Islet of Langerhans (tissue), 1 donor: ENCODE data around the gene EGLN2.
"Not testable (repeated sequence)": the region's sequence is repeated elsewhere in the genome, so short reads cannot be mapped to it uniquely, and the experiment has no call there.

Source experiments
- FAIRE-seq: peaks from one replicate; lab custom pipeline; 2011; peaks lifted over from hg19 to GRCh38; lab: Jason Lieb, UNC

Gene EGLN2

DNA sequence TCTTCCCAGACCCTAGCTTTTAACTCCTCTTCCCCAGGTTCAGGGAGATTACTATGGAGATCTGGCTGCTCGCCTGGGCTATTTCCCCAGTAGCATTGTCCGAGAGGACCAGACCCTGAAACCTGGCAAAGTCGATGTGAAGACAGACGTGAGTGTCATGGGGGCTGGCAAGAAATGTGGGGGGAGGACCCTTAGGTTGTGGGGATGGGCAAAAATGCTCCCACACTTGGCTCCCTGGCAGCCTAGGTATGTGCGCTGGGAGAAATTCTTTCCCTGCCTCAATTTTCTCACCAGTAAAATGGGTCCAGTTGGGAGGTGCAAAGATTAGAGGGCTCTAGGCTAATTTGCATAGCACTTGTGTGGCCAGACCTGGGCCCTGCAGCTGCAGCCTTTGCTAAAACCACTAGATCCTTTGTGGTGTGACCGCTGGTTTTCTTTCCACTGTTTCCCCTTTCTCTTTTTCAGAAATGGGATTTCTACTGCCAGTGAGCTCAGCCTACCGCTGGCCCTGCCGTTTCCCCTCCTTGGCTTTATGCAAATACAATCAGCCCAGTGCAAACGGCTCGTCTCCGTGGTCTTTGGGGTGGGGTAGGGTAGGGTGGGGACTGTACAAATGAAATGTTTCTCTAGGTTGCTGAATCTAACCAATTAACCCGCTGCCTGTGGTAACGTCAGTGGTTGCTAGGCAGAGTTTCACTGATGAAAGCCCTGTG is 21.9 kb upstream of the EGLN2 start:
- no peak for FAIRE-seq

DNA sequence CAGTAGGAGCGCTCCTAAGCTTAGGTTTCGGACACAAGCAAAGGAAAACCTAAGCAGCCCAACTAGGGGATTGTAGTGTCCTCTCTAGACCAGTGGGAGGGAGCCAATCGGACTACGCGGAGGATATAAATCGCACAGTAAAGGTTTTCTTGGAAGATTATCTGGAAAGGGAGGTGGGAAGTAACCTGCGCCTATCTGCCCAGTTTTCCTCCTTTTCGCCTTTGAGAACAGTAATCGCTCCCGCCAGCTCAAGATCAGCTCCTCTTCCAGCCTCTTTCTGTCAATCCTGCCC is 21.4 kb upstream of the EGLN2 start:
- no peak for FAIRE-seq

DNA sequence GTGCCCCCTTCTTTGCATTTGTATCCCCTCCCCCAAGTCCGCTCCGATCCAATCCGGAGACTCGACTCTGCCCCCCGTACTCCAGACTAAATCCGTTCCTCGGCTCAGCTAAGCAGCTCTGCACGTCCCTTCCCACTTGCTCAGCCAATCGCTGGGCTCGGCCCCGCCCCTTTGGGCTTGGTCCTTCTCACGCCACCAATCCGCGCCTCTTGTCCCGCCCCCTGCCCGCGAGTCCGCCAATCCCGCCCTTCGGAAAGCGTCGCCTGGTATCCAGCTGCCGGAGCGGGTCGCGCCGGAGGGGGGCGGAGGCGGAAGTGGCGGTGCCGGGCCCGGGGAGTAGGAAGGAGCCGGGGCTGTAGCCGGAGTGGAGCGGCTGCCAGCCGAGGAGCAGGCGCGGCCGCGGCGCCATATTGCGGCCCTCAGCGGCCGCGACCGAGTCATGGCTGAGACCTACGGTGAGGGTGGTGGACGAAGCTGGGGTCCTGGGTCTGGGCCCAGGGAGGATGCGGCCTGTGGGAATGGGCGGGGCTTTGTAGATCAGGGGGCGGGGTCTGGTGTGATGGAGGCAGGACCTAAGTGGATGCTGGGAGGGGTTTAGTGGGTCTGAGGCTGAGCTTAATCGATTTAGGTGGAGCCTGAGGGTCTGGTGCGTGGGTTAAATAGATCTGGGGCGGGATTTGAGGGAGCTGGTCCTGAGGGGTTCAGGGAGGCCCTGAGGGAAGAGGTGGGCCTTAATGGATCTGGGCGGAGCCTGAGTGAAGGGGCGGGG is 20.9 kb upstream of the EGLN2 start, which contains the start of gene RAB4B:
Gene RAB4B (plus strand): TSS at position 311 of the 769 bp plus-strand sequence. CDS start 129 bp downstream, at position 440.
- FAIRE-seq = no peak

- FAIRE-seq = no peak
Observed at GRCh38 chr19:40778706-40779284, 20.2 kb upstream of the EGLN2 start.

DNA sequence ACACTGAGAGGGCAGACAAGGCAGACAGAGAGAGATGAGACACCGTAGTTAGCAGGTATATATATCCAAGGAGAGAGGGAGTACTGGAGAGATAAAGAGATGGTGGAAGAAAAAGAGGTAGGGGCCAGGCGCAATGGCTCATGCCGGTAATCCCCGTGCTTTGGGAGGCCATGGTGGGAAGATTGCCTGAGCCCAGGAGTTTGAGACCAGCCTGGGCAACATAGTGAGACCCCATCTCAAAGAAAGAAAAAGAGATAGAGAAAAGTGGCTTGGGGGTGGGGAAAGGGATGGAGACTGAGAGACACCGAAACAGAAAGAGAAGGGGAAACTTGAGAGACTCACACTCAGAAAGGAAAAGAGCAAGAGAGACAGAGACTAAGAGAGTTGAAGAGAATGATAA is 18.4 kb upstream of the EGLN2 start:
- no peak for FAIRE-seq

GRCh38 chr19:40781140-40781539 is 17.9 kb upstream of the EGLN2 start:
- no peak for FAIRE-seq

DNA sequence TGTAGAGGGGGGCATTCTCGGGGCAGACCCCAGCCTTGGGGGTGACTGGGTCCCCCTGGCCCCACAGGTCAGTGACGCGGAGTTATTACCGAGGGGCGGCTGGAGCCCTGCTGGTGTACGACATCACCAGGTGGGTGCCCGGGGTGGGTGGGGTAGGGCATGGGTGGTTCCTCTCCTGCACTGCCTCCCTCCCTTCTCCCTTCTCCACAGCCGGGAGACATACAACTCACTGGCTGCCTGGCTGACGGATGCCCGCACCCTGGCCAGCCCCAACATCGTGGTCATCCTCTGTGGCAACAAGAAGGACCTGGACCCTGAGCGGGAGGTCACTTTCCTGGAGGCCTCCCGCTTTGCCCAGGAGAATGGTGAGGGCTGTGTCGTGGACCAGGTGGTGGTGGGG is 15.3 kb upstream of the EGLN2 start:
- no peak for FAIRE-seq

GRCh38 chr19:40784146-40784545 is 14.8 kb upstream of the EGLN2 start:
- not testable (repeated sequence) for FAIRE-seq

DNA sequence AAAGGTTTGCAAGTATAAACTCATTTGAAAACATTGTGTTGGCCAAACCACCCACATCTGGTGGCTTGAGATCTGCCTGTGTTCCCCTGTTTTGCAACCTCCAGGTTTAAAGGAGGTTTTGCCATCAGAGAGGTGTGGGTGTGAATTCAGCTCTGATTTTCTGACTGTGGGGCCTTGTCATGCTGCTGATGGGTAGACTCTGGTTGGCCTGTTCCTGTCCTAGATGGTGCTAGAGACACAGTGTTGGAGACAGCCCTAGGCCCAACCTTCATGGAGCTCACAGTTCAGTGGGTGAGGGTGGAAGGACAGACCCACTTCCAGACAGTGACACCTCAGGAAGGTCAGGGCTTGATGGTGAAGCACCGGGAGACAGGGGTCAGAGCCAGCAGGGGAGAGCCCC is 13.5 kb upstream of the EGLN2 start:
- no peak for FAIRE-seq

- no peak for FAIRE-seq
Observed at GRCh38 chr19:40786060-40787037, 12.6 kb upstream of the EGLN2 start.

GRCh38 chr19:40791349-40791748 is 7.6 kb upstream of the EGLN2 start:
- FAIRE-seq = no peak

DNA sequence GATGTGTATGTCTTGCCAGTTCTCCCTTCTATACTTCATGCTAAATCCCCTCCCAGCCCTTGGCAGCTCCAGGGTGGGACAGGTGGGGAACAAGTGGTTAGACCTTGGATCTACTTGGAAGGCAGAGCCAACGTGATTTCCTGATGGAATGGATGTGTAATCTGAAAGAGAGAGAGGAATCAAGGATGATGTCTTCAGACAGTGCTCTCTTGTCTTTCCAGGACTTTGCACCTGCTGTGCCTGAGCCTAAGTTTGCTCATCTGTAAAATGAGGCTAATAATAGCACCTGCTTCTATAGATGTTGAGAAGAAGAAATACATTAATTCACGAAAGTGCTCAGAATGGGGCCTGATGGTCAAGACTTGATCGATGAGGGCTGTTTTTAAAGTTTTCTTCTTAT is 7.0 kb upstream of the EGLN2 start:
- FAIRE-seq = no peak

DNA sequence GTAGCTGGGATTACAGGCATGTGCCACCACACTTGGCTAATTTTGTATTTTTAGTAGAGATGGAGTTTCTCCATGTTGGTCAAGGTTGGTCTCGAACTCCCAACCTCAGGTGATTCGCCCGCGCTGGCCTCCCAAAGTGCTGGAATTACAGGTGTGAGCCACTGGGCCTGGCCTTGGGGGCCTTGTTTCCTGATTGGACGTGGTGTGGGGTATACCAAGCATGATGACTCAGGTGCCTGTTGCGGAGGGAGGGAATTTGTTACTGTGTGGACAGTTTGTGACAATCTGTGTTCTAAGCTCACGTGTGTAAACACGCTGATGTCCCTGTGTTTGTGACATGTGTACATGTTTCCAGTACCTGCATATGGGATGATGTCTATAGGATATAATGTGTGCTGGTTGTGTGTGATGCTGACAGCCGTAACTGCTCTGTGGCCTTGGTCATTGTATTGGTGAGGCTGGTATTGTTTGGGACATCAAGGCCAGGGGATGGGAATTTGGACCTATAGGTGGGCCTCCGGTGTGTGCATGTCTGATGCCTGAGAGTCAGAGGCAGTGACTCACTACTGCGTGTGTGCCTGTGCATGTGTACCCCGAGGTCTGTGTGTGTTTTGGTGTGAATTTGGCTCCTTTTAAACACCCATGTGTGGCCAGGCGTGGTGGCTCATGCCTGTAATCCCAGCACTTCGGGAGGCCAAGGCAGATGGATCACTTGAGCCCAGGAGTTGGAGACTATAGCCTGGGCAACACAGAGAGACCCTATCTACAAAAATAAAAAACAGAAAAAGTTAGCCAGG is 1.6 kb upstream of the EGLN2 start:
- no peak for FAIRE-seq

- FAIRE-seq = no peak
Observed at GRCh38 chr19:40797963-40798682, 868 bp upstream of the EGLN2 start.

GRCh38 chr19:40799558-40800338 is 757 bp downstream of the EGLN2 start:
- no peak for FAIRE-seq

- no peak for FAIRE-seq
Observed at GRCh38 chr19:40800339-40800996, 1.5 kb downstream of the EGLN2 start.

GRCh38 chr19:40800997-40801377 is 2.0 kb downstream of the EGLN2 start:
- FAIRE-seq = no peak

GRCh38 chr19:40801426-40802299 is 2.7 kb downstream of the EGLN2 start:
- no peak for FAIRE-seq
